H9 (cell line): ENCODE measurements around the gene ADAMTS2. TPM values are rescaled to one million over a fixed set of nuclear protein-coding genes. Genes with fewer than 3 reads are reported as not detected.

Experiments used
- DNase-seq: peaks from one replicate; pipeline ENCODE4 v3.0.0-alpha.2; 2017
- H2AFZ ChIP-seq: one replicate; pipeline ENCODE4 v1.6.1; 2013; ENCODE audit warnings: mild to moderate bottlenecking, low read length, control low read depth, moderate library complexity
- H2AK5ac ChIP-seq: 2 replicates; pipeline ENCODE4 v1.6.1; 2013; ENCODE audit warnings: low read length, control low read depth, mixed read lengths; ENCODE audit not compliant: insufficient read length
- H2BK120ac ChIP-seq: one replicate; pipeline ENCODE4 v1.6.1; 2013; ENCODE audit warnings: low read depth, mild to moderate bottlenecking, low read length, control low read depth, inconsistent platforms; ENCODE audit not compliant: poor library complexity, severe bottlenecking
- H2BK12ac ChIP-seq: 2 replicates; pipeline ENCODE4 v1.6.1; 2013; ENCODE audit warnings: low read length, control low read depth, mixed read lengths, low read depth; ENCODE audit not compliant: insufficient read length
- H2BK15ac ChIP-seq: 2 replicates; pipeline ENCODE4 v1.6.1; 2013; ENCODE audit warnings: low read depth, low read length, control low read depth
- H2BK20ac ChIP-seq: one replicate; pipeline ENCODE4 v1.6.1; 2013; ENCODE audit warnings: low read depth, mild to moderate bottlenecking, low read length, control low read depth, inconsistent platforms; ENCODE audit not compliant: poor library complexity, severe bottlenecking
- H2BK5ac ChIP-seq: 2 replicates; pipeline ENCODE4 v1.6.1; 2013; ENCODE audit warnings: low read length, control low read depth, mixed read lengths; ENCODE audit not compliant: insufficient read length
- H3K14ac ChIP-seq: 2 replicates; pipeline ENCODE4 v1.6.1; 2013; ENCODE audit warnings: low read length, control low read depth; ENCODE audit not compliant: insufficient read depth
- H3K18ac ChIP-seq: 2 replicates; pipeline ENCODE4 v1.6.1; 2013; ENCODE audit warnings: low read depth, mild to moderate bottlenecking, mixed read lengths, low read length, control low read depth; ENCODE audit not compliant: insufficient read length
- H3K23ac ChIP-seq: 2 replicates; pipeline ENCODE4 v1.6.1; 2013; ENCODE audit warnings: low read length, control low read depth, mixed read lengths, low read depth; ENCODE audit not compliant: insufficient read length
- H3K23me2 ChIP-seq: 2 replicates; pipeline ENCODE4 v1.6.1; 2013; ENCODE audit warnings: low read depth, mild to moderate bottlenecking, mixed read lengths, low read length, control low read depth; ENCODE audit not compliant: insufficient read length, poor library complexity, severe bottlenecking
- H3K27ac ChIP-seq: 2 replicates; pipeline ENCODE4 v1.5.1; 2013; ENCODE audit warnings: low read length, control low read depth, mixed read lengths, low read depth; ENCODE audit not compliant: insufficient read length
- H3K27me3 ChIP-seq: 2 replicates; pipeline ENCODE4 v1.6.1; 2013; ENCODE audit warnings: low read length, control low read depth, inconsistent platforms; ENCODE audit not compliant: insufficient read depth
- H3K4ac ChIP-seq: 2 replicates; pipeline ENCODE4 v1.6.1; 2013; ENCODE audit warnings: low read depth, mild to moderate bottlenecking, control low read depth, inconsistent platforms, low read length, moderate library complexity
- H3K4me1 ChIP-seq: 2 replicates; pipeline ENCODE4 v1.6.1; 2013; ENCODE audit warnings: low read length, control low read depth, inconsistent platforms; ENCODE audit not compliant: insufficient read depth
- H3K4me2 ChIP-seq: 2 replicates; pipeline ENCODE4 v1.6.1; 2013; ENCODE audit warnings: low read length, control low read depth, mixed read lengths; ENCODE audit not compliant: insufficient read length, insufficient read depth
- H3K56ac ChIP-seq: 2 replicates; pipeline ENCODE4 v1.6.1; 2013; ENCODE audit warnings: low read depth, mild to moderate bottlenecking, mixed read lengths, low read length, control low read depth; ENCODE audit not compliant: insufficient read length
- H3K79me1 ChIP-seq: 2 replicates; pipeline ENCODE4 v1.6.1; 2013; ENCODE audit warnings: low read depth, mild to moderate bottlenecking, moderate library complexity, low read length, control low read depth, inconsistent platforms; ENCODE audit not compliant: insufficient read depth, poor library complexity, severe bottlenecking
- H3K79me2 ChIP-seq: 2 replicates; pipeline ENCODE4 v1.6.1; 2013; ENCODE audit warnings: low read length, control low read depth, inconsistent platforms; ENCODE audit not compliant: insufficient read depth
- H3K9ac ChIP-seq: 2 replicates; pipeline ENCODE4 v1.6.1; 2013; ENCODE audit warnings: low read length, control low read depth, mixed read lengths; ENCODE audit not compliant: insufficient read length; ENCODE audit errors: extremely low read depth
- H3K9me3 ChIP-seq: one replicate; pipeline ENCODE4 v1.6.1; 2013; ENCODE audit warnings: low read depth, low read length, inconsistent platforms; ENCODE audit not compliant: control insufficient read depth
- H3T11ph ChIP-seq: one replicate; pipeline ENCODE4 v1.6.1; 2013; ENCODE audit warnings: mild to moderate bottlenecking, low read length, control low read depth, inconsistent platforms
- H4K20me1 ChIP-seq: one replicate; pipeline ENCODE4 v1.6.1; 2013; ENCODE audit not compliant: control insufficient read depth, insufficient read length, insufficient read depth
- H4K5ac ChIP-seq: 2 replicates; pipeline ENCODE4 v1.6.1; 2013; ENCODE audit warnings: low read depth, mild to moderate bottlenecking, mixed read lengths, low read length, control low read depth; ENCODE audit not compliant: insufficient read length
- H4K8ac ChIP-seq: replicated peaks from 2 replicates; pipeline ENCODE4 v1.6.1; 2013; ENCODE audit warnings: low read length, control low read depth, mixed read lengths, low read depth; ENCODE audit not compliant: insufficient read length
- H4K91ac ChIP-seq: 2 replicates; pipeline ENCODE4 v1.6.1; 2013; ENCODE audit warnings: low read depth, mild to moderate bottlenecking, moderate library complexity, mixed read lengths, low read length, control low read depth; ENCODE audit not compliant: insufficient read length
- H3K27ac Mint-ChIP-seq, 3 experiments: 2 replicates in 2 of 3; 3 replicates in 1 of 3; pipeline ENCODE4 v1.8.0; 2020 to 2021; ENCODE audit warnings: mixed read lengths in 3 of 3, mild to moderate bottlenecking in 1 of 3, moderate library complexity in 1 of 3
- H3K27me3 Mint-ChIP-seq: 2 replicates; pipeline ENCODE4 v1.8.0; 2021; ENCODE audit warnings: low read depth, mild to moderate bottlenecking, moderate library complexity, mixed read lengths
- H3K36me3 Mint-ChIP-seq, 3 experiments: 2 replicates in 2 of 3; 3 replicates in 1 of 3; pipeline ENCODE4 v1.8.0; 2020 to 2021; ENCODE audit warnings: low read depth in 3 of 3, mixed read lengths in 3 of 3; ENCODE audit not compliant: insufficient read depth in 1 of 3
- H3K4me1 Mint-ChIP-seq, 2 experiments: 2 replicates each; pipeline ENCODE4 v1.8.0; 2020; ENCODE audit warnings: mixed read lengths in 2 of 2
- H3K4me3 Mint-ChIP-seq, 2 experiments: 2 replicates in 1 of 2; 3 replicates in 1 of 2; pipeline ENCODE4 v1.8.0; 2020 to 2021; ENCODE audit warnings: mild to moderate bottlenecking in 2 of 2, mixed read lengths in 2 of 2, moderate library complexity in 1 of 2
- H3K9me3 Mint-ChIP-seq, 2 experiments: 2 replicates in 1 of 2; 3 replicates in 1 of 2; pipeline ENCODE4 v1.8.0; 2020; ENCODE audit warnings: mild to moderate bottlenecking in 2 of 2, mixed read lengths in 2 of 2, moderate library complexity in 1 of 2
- CTCF ChIP-seq: fragments of 200-600 bp; sonication (generic); conservative IDR thresholded peaks from 3 replicates; pipeline ENCODE4 v1.8.0; 2021; ENCODE audit warnings: antibody characterized with exemption, mild to moderate bottlenecking
- WGBS: extraction: QIAGEN DNeasy Blood & Tissue Kit; methylation state at CpG from one replicate; pipeline ENCODE4 v1.1.7; 2013; ENCODE audit warnings: missing lambda C conversion rate, low lambda C conversion rate, mixed read lengths; ENCODE audit not compliant: insufficient read length; ENCODE audit errors: extremely low coverage; 5-methylcytosine and 5-hydroxymethylcytosine counted together
- total RNA-seq: library from RNA; stranded (reverse); gene quantifications from 2 replicates; pipeline ENCODE4 v1.2.1, GENCODE V29; 2021

ADAMTS2 gene
- total RNA-seq, 1 experiment from 2014 or later = 5.4 TPM

DNA sequence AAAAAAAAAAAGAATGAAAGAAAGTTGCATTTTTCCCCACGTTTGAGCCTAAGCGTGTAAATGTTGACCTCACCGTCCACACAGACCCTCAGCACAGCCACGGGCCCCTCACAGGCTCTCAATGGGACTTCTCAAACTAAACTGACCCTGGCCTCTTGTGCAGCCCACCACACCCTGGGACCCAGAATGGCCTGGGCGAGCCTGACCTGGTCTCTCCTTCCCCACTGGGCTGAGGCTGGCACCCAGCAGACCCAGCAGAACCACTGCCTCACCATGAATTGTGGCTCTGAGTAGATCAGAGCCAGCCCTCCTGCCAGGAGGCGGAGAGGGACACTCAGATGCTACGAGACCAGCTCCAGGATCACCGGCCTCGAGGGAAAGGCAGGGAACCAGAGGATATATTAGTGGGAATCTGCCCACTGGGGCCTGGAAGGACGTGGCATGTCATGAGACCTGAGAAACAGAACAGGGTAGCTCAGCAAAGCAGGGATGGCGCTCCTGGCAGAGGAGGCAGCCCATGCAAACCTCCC is 160.7 kb downstream of the ADAMTS2 start:
- peaks cover 0 to under 1% of the 10 kb centered on the region in 2 experiments; a peak in 1 of 5 replicates for H3K9me3 Mint-ChIP-seq
- no peak overlapping the region for H3K4ac ChIP-seq
- no peak overlapping the region for H2AK5ac ChIP-seq
- peaks cover 0 to 4% (median 2%) of the 10 kb centered on the region in 3 experiments; a peak in 3 of 7 replicates for H3K36me3 Mint-ChIP-seq
- H3K27me3 Mint-ChIP-seq = no peaks in the 10 kb centered on the region
- H4K20me1 ChIP-seq = no peaks in the 10 kb centered on the region
- no peak overlapping the region for H2BK120ac ChIP-seq
- H3K23ac ChIP-seq = no peak overlapping the region
- no peaks in the 10 kb centered on the region for H3K79me2 ChIP-seq
- no peak for TF ChIP-seq CTCF
- no peak overlapping the region for H2BK15ac ChIP-seq
- peaks cover 8% of the 10 kb centered on the region; the same call in 1 of the 2 replicates for H3K4me1 ChIP-seq
- no peak overlapping the region for H2AFZ ChIP-seq
- no peak overlapping the region for H4K8ac ChIP-seq
- peak overlapping the region in 2 of 3 experiments; percentile 70 to 90; a peak in 2 of 7 replicates for H3K27ac Mint-ChIP-seq
- H2BK20ac ChIP-seq = no peak overlapping the region
- peak overlapping the region in 1 of 2 experiments; percentile 46; a peak in 2 of 5 replicates for H3K4me3 Mint-ChIP-seq
- no peaks in the 10 kb centered on the region for H3K79me1 ChIP-seq
- no peaks in the 10 kb centered on the region for H3K9me3 ChIP-seq
- no peak overlapping the region for H3K27ac ChIP-seq
- H3K23me2 ChIP-seq = no peaks in the 10 kb centered on the region
- peaks cover 51 to 57% of the 10 kb centered on the region in 2 experiments for H3K4me1 Mint-ChIP-seq
- no peak for DNase-seq
- H3K18ac ChIP-seq = peak overlapping the region; percentile 26
- no CpG with 5 or more reads among the region's 11 CpGs for WGBS
- H3K56ac ChIP-seq = no peak overlapping the region
- H4K91ac ChIP-seq = no peak overlapping the region
- no peak overlapping the region for H3K4me2 ChIP-seq
- peak overlapping the region; percentile 63; the same call in 1 of the 2 replicates for H3K14ac ChIP-seq
- no peak overlapping the region for H2BK5ac ChIP-seq
- no peak overlapping the region for H3T11ph ChIP-seq
- H3K27me3 ChIP-seq = no peaks in the 10 kb centered on the region
- no peak overlapping the region for H2BK12ac ChIP-seq
- no peak overlapping the region for H3K9ac ChIP-seq
- H4K5ac ChIP-seq = no peak overlapping the region
